Body of pancreas (tissue), 4 donors: ENCODE data around the gene SPATA6. TPM values are rescaled to one million over a fixed set of nuclear protein-coding genes. Genes with fewer than 3 reads are reported as not detected.

Experiments used
- ATAC-seq: fragments of 150-250 bp; one replicate; pipeline ENCODE4 v1.9.1; 2016
- DNase-seq, 4 donors: peaks; one replicate each; pipeline ENCODE4 v3.0.0-alpha.2; 2019
- H3K27ac ChIP-seq, 4 donors: fragments of 200-600 bp; sonication (generic); 1 replicate in 3 of 4; 2 replicates in 1 of 4; pipeline versions ENCODE4 v1.5.1 to v1.6.1; 2016 to 2019; ENCODE audit warnings: mild to moderate bottlenecking in 1 of 4, mixed read lengths in 1 of 4, moderate library complexity in 1 of 4
- H3K27me3 ChIP-seq, 2 donors: fragments of 200-600 bp; sonication (generic); one replicate each; pipeline ENCODE4 v1.6.0; 2016; ENCODE audit warnings: mild to moderate bottlenecking in 1 of 2
- H3K36me3 ChIP-seq, 2 donors: fragments of 200-600 bp; sonication (generic); replicated peaks in 1 of 2; 2 replicates each; pipeline ENCODE4 v1.5.1; 2016; ENCODE audit warnings: low read depth in 2 of 2; ENCODE audit not compliant: insufficient read depth in 1 of 2
- H3K4me1 ChIP-seq: fragments of 200-600 bp; sonication (generic); one replicate; pipeline ENCODE4 v1.6.0; 2016
- H3K4me3 ChIP-seq, 2 donors: fragments of 200-600 bp; sonication (generic); 1 replicate in 1 of 2; 2 replicates in 1 of 2; pipeline ENCODE4 v1.5.1; 2016 to 2019
- H3K9me3 ChIP-seq, 3 donors: fragments of 200-600 bp; sonication (generic); 1 replicate in 2 of 3; 2 replicates in 1 of 3; pipeline ENCODE4 v1.5.1; 2016
- POLR2A ChIP-seq, 3 donors: fragments of 450-650 bp; IDR thresholded peaks; one replicate each; pipeline ENCODE4 v1.6.1; 2016; ENCODE audit warnings: antibody characterized with exemption in 3 of 3, mild to moderate bottlenecking in 2 of 3
- WGBS, 2 donors: methylation state at CpG; one replicate each; pipeline ENCODE4 v1.1.5; 2017; 5-methylcytosine and 5-hydroxymethylcytosine counted together
- intact Hi-C: fragments of 100-400 bp; cut with DNase I; formaldehyde crosslinking; loops from one replicate; pipeline ENCODE4 v1.15.1; 2023
- total RNA-seq, 2 donors: library from RNA; depleted of rRNA; stranded (reverse); fragments of >200 nt; gene quantifications; one replicate each; pipeline ENCODE4 v1.1.0, GENCODE V29; 2016
- TF ChIP-seq, protein P1 (sequence below), 7 experiments: fragments of 450-650 bp in 4 of 7; fragments of 200-600 bp in 3 of 7; sonication (generic) in 3 of 7; IDR thresholded peaks; one replicate each; pipeline ENCODE4 v1.5.1; 2016 to 2019; ENCODE audit warnings: antibody characterized with exemption in 7 of 7

The SPATA6 gene
- total RNA-seq, 2 donors from 2014 or later, result 5.3 to 15.8 TPM

DNA sequence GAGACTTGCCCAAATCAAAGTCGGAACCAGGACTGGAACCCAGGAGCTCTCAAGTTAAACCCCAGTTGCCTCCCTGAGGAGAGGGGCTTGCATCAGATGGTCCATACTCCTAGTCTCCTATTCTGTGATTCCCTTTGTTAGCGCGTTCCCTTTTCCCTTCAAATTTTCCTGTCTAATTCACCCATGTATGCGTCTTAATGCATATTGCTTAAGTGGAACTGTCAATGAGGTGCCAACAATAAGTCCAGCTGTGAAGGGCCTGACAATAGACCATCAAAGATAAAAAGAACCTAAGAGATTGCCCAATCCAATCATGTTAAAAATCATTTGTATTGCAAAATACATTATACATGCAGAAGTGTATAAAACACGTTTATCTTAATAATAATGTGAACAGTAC is 634 bp upstream of the SPATA6 start:
- peak overlapping the region in 1 of 2 donors; percentile 78 for H3K4me3 ChIP-seq
- H3K9me3 ChIP-seq, result no peaks in the 10 kb centered on the region
- intact Hi-C loops, result no loop called here
- no peaks in the 10 kb centered on the region for H3K27me3 ChIP-seq
- TF ChIP-seq POLR2A (IDR thresholded peaks at IDR 0.05), result no peak
- TF ChIP-seq, protein P1, sequence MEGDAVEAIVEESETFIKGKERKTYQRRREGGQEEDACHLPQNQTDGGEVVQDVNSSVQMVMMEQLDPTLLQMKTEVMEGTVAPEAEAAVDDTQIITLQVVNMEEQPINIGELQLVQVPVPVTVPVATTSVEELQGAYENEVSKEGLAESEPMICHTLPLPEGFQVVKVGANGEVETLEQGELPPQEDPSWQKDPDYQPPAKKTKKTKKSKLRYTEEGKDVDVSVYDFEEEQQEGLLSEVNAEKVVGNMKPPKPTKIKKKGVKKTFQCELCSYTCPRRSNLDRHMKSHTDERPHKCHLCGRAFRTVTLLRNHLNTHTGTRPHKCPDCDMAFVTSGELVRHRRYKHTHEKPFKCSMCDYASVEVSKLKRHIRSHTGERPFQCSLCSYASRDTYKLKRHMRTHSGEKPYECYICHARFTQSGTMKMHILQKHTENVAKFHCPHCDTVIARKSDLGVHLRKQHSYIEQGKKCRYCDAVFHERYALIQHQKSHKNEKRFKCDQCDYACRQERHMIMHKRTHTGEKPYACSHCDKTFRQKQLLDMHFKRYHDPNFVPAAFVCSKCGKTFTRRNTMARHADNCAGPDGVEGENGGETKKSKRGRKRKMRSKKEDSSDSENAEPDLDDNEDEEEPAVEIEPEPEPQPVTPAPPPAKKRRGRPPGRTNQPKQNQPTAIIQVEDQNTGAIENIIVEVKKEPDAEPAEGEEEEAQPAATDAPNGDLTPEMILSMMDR (IDR thresholded peaks at IDR 0.05), result no peak
- no peak for DNase-seq
- WGBS, 2 donors, result 49 to 55% methylated on average over 5 of the region's 5 CpGs
- peak overlapping the region; percentile 63 to 87 (median 80) for H3K27ac ChIP-seq
- H3K36me3 ChIP-seq, result no peaks in the 10 kb centered on the region
- peaks cover 26% of the 10 kb centered on the region for H3K4me1 ChIP-seq
- no peak for ATAC-seq

DNA sequence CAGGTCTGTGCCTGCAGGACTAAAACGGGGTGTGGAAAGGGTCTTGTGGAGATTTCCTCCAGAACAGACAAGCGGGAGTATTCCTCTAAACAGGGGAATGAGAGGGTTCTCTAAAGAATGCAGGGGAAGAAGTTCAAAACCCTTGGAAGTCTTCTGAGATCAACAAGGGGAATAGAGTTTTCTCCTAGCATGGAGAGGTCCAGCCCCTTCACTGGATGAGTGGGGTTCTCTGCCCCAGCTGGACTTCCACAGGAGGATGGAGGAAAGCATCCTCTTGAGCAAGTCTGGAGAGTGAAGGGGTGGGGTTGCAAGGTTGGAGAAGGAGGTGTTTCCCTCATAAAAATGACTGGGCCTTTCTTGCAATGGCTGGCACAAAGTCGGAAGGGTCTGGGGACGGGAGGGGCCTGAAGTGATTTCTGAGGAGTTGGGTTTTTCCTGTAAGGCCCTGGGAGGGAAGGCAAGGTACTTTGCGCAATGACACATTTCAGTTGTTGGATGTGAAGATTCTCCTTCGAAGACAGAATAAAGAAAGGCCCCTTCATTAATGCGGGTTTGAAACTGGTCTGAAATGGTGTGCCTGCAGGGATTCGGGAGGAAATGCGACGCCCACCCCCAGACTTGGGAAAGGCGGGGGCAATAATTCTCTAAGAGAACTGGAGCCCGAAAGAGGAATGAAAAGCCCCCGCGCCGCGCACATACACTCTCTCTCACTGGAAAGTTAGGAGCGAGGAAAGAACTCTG is 884 bp downstream of the SPATA6 start:
- TF ChIP-seq POLR2A (IDR thresholded peaks at IDR 0.05), result no peak
- TF ChIP-seq, protein P1 (IDR thresholded peaks at IDR 0.05), result no peak
- Histone ChIP-seq H3K36me3 (no peaks in the 10 kb centered on the region), H3K27me3 (no peaks in the 10 kb centered on the region), H3K4me1 (peaks cover 26% of the 10 kb centered on the region), H3K27ac (peak overlapping the region; percentile 63 to 87 (median 80)), H3K4me3 (peak overlapping the region; percentile 78 to 83), H3K9me3 (no peaks in the 10 kb centered on the region)
- intact Hi-C loops, result no loop called here
- no peak for ATAC-seq
- no peak for DNase-seq
- 30 to 37% methylated on average over 17 of the region's 17 CpGs for WGBS, 2 donors

DNA sequence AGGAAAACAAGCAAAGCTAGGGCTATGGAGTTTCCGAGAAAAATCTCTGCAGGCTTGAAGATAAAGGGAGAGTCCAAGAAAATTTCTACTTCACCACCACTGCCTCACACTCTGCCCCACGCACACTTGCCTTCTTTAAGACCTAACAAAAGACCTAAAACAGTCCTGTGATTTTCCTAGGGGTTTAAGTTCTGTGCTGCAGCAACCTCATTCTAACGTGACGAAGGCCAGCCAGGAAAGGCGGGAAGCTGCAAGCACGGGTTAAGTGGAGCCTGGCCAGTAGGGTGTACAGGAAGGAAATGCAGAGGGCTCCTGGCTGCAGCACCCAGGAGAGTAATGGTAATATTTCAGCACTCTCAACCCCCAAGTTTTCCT is 1.5 kb downstream of the SPATA6 start:
- Histone ChIP-seq H3K27ac (peak overlapping the region; percentile 49 to 87 (median 73)), H3K27me3 (no peaks in the 10 kb centered on the region), H3K9me3 (no peaks in the 10 kb centered on the region), H3K36me3 (no peaks in the 10 kb centered on the region), H3K4me3 (no peak overlapping the region), H3K4me1 (peaks cover 26% of the 10 kb centered on the region)
- TF ChIP-seq, protein P1 (IDR thresholded peaks at IDR 0.05), result peak in 1 of 7 experiments; percentile 5
- no peak for TF ChIP-seq POLR2A (IDR thresholded peaks at IDR 0.05)
- ATAC-seq, result no peak
- DNase-seq, result peak; percentile 29 to 56 (median 52)
- intact Hi-C loops, result no loop called here
- 9 to 19% methylated on average over 6 of the region's 6 CpGs for WGBS, 2 donors

DNA sequence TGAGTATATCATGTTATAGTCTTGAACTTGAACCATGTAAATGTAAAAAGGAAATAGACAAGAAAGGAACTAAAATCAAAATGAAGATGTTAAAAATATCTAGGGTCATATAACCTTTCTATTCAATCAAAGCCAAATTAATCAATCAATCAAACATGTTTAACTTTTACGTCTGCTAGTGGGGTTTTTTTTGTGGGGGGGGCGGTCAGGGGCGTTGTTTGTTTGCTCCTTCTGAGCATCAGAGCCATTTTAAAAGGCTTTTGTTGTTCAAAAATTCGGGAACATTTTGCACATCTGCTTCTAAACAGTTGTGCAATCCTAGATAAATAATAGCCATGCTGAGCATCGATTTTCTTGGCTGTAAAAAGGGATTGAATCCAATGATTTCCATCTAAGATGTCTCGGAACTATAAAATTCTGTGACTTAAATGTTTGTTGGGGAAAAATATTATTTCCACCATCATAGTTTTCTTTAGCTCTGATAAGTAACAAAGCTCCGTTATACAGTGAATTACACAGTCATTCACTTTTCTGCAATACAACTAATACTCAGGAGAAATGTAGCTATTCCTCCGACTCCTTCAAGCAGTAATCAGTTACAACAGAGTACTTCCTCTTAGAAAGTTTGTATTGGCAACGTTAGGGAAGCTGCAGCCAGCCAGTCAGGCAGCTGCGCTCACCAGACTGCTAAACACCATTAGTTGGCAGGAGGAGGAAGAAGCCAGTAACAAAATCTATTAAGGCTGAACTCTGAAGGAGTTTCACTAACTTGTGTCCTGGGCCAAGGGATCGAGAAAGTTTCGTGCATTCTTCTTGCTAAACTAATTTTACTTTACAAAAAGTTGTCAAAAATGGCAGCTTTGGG is 2.2 kb downstream of the SPATA6 start:
- no peak overlapping the region for H3K4me3 ChIP-seq
- WGBS, 2 donors, result 5 to 6% methylated on average over 12 of the region's 12 CpGs
- ATAC-seq (peak; percentile 68), DNase-seq (peak; percentile 60 to 83 (median 72))
- TF ChIP-seq, protein P1 (IDR thresholded peaks at IDR 0.05), result no peak
- TF ChIP-seq POLR2A (IDR thresholded peaks at IDR 0.05), result peak in 2 of 3 donors; percentile 41 to 45
- H3K9me3 ChIP-seq, result no peaks in the 10 kb centered on the region
- intact Hi-C loops, result no loop called here
- H3K4me1 ChIP-seq, result peaks cover 26% of the 10 kb centered on the region
- H3K27me3 ChIP-seq, result no peaks in the 10 kb centered on the region
- peak overlapping the region; percentile 49 to 87 (median 73) for H3K27ac ChIP-seq
- H3K36me3 ChIP-seq, result no peaks in the 10 kb centered on the region
